22Rv1 (cell line): ENCODE measurements around the gene FARP1.

Experiments used
- H3K27ac ChIP-seq: fragments of 450-650 bp; 2 replicates; pipeline ENCODE4 v1.5.1; 2017
- CTCF ChIP-seq: fragments of 450-650 bp; IDR thresholded peaks from 2 replicates; pipeline ENCODE4 v1.5.1; 2017; ENCODE audit warnings: mild to moderate bottlenecking
- ZFX ChIP-seq: fragments of 450-650 bp; IDR thresholded peaks from 2 replicates; pipeline ENCODE4 v1.6.1; 2017; ENCODE audit warnings: antibody characterized with exemption, borderline replicate concordance

The FARP1 gene

GRCh38 chr13:98428256-98428966 lies 285.5 kb downstream of the FARP1 start:
- H3K27ac ChIP-seq: no peak overlapping the region
- no peak for TF ChIP-seq CTCF
- no peak for TF ChIP-seq ZFX

- H3K27ac ChIP-seq: no peak overlapping the region
- TF ChIP-seq CTCF (no peak), ZFX (no peak)
These were observed 286.2 kb downstream of the FARP1 start for GRCh38 chr13:98429081-98429480.

GRCh38 chr13:98429531-98429930 lies 286.6 kb downstream of the FARP1 start:
- H3K27ac ChIP-seq: no peak overlapping the region
- no peak for TF ChIP-seq CTCF
- no peak for TF ChIP-seq ZFX

DNA sequence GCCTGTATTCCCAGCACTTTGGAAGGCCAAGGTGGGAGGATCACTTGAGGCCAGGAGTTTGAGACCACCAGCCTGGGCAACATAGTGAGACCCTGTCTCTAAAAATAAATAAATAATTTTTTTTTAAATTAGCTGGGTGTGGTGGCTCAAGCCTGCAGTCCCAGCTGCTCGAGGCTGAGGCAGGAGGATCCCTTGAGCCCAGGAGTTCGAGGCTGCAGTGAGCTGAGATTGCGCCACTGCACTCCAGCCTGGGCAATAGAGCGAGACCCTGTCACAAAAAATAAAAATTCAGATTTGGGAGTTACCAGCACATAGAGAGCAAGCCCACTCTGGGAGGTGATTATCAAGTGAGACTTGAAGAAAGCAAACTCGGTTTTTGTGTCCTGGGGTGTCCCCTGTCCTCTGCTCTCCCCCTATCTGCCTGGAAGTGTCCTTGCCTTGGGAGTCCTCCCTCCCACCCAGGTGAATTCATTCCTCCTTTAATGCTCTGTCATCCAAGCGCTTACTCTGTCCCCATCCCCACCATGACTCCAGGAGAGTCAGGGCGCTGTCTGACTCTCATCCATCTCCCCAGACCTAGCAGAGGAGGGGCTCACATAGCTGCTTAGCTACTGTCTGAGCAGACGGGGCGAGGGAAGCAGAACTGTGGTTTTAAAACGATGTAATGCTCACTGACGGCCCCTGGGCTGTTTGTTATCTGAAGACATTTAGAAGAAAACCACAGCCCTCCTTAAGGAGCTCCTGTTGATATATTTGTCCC lies 287.3 kb downstream of the FARP1 start:
- no peak for TF ChIP-seq CTCF
- no peak for TF ChIP-seq ZFX
- H3K27ac ChIP-seq: no peak overlapping the region

DNA sequence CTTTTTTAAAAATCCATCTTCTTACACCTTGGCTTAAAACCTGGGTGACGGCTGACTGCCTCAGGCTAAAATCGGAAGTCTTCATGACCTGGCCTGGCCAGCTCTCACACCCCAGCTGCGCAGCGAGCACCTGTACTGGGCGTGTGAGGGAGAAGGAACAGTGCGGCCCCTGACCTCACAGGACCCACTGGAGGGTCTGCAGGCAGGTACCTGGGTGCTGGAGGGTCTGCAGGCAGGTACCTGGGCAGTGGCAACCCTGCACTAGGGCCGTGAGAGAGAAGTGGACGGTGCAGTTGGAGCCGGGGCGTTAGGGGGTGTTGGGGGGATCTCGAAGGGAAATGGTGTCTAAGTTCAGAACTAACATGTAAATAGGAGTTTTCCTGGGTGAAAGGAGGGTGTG lies 289.7 kb downstream of the FARP1 start:
- TF ChIP-seq CTCF: no peak
- no peak for TF ChIP-seq ZFX

DNA sequence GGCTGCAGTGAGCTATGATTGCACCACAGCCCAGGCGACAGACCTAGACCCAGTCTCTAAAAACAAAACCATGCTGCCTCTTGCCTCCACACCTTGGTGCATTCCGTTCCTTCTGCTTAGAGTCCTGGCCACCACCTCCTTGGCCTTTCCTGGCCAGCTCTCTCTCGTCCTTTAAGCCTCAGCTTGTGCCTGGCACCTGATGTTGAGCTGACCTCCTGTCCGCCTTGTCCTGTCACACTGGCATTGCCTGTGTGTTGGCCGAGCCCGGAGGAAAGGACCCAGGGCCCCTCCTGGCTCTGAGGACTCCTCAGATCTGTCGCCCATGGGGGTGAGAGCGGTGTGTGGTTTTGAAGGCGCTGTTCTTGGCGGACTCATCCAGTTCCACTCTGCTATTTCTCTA lies 290.8 kb downstream of the FARP1 start:
- TF ChIP-seq ZFX: no peak
- TF ChIP-seq CTCF: no peak
- no peak overlapping the region for H3K27ac ChIP-seq

More for the DNA sequence above, 289.7 kb downstream of the FARP1 start:
- H3K27ac ChIP-seq: no peak overlapping the region

DNA sequence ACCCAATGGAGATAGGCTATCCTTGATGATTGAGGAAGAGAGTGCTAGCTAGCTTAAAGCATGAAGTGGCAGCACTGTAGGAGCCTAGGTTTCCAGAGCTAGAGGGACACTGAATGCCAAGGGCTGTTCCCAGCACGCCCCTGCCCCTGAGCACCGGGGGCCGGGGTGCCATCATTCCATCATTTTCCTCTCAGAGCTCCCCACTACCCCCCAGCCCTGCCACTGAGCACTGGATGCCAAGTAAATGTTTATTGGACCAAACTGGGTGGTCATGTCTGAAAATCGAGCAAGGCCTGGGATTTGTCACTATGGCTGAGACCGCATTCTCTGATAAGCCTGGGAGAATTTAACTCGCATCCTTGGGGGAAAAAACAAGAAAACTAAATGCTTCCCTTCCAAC lies 291.2 kb downstream of the FARP1 start:
- no peak overlapping the region for H3K27ac ChIP-seq
- TF ChIP-seq CTCF (no peak), ZFX (no peak)
